HG03159 (cell line): ENCODE results near the gene RAB27B.

Experiments used
- ATAC-seq: cut with Tn5 transposase; IDR thresholded peaks from one replicate; pipeline ENCODE4 v1.9.1; 2021; ENCODE audit warnings: mild to moderate bottlenecking, moderate library complexity; ENCODE audit not compliant: unreplicated experiment

The RAB27B gene

GRCh38 chr18:54859667-54860421 lies 31.6 kb downstream of the RAB27B start:
- ATAC-seq, result no peak

GRCh38 chr18:54860941-54861340 lies 32.7 kb downstream of the RAB27B start:
- ATAC-seq, result no peak

GRCh38 chr18:54867131-54867530 lies 38.9 kb downstream of the RAB27B start:
- no peak for ATAC-seq

- ATAC-seq, result no peak
Observed at GRCh38 chr18:54871231-54871630, 43.0 kb downstream of the RAB27B start.

GRCh38 chr18:54872681-54873080 lies 44.4 kb downstream of the RAB27B start:
- ATAC-seq, result no peak

- no peak for ATAC-seq
Observed at GRCh38 chr18:54873884-54874255, 45.6 kb downstream of the RAB27B start.

- no peak for ATAC-seq
Observed at GRCh38 chr18:54875063-54875462, 46.8 kb downstream of the RAB27B start.

- no peak for ATAC-seq
Observed at GRCh38 chr18:54877076-54877475, 48.8 kb downstream of the RAB27B start.

GRCh38 chr18:54878159-54878622 lies 49.9 kb downstream of the RAB27B start:
- no peak for ATAC-seq

GRCh38 chr18:54878659-54879358 lies 50.5 kb downstream of the RAB27B start:
- ATAC-seq, result no peak

- ATAC-seq, result no peak
Observed at GRCh38 chr18:54879691-54880090, 51.4 kb downstream of the RAB27B start.

GRCh38 chr18:54880395-54881105 lies 52.3 kb downstream of the RAB27B start:
- no peak for ATAC-seq

GRCh38 chr18:54881229-54881768 lies 53.0 kb downstream of the RAB27B start:
- no peak for ATAC-seq

GRCh38 chr18:54882318-54882717 lies 54.0 kb downstream of the RAB27B start:
- no peak for ATAC-seq

GRCh38 chr18:54883816-54884604 lies 55.7 kb downstream of the RAB27B start:
- ATAC-seq, result no peak

GRCh38 chr18:54888378-54888777 lies 60.1 kb downstream of the RAB27B start:
- ATAC-seq, result no peak

GRCh38 chr18:54888933-54889332 lies 60.7 kb downstream of the RAB27B start:
- no peak for ATAC-seq

GRCh38 chr18:54899500-54899899 lies 71.2 kb downstream of the RAB27B start:
- ATAC-seq, result no peak

GRCh38 chr18:54900290-54900689 lies 72.0 kb downstream of the RAB27B start:
- no peak for ATAC-seq

- no peak for ATAC-seq
Observed at GRCh38 chr18:54904581-54904980, 76.3 kb downstream of the RAB27B start.

GRCh38 chr18:54905629-54906028 lies 77.4 kb downstream of the RAB27B start:
- ATAC-seq, result no peak
